HG03575 (cell line): ENCODE measurements around the gene RIPOR3.
"Not testable (repeated sequence)": the region's sequence is repeated elsewhere in the genome, so short reads cannot be mapped to it uniquely, and the experiment has no call there.

Experiments used
- ATAC-seq: cut with Tn5 transposase; IDR thresholded peaks from one replicate; pipeline ENCODE4 v1.9.1; 2021; ENCODE audit not compliant: unreplicated experiment, insufficient number of reproducible peaks, low FRiP score; ENCODE audit errors: extremely low read depth

The RIPOR3 gene

DNA sequence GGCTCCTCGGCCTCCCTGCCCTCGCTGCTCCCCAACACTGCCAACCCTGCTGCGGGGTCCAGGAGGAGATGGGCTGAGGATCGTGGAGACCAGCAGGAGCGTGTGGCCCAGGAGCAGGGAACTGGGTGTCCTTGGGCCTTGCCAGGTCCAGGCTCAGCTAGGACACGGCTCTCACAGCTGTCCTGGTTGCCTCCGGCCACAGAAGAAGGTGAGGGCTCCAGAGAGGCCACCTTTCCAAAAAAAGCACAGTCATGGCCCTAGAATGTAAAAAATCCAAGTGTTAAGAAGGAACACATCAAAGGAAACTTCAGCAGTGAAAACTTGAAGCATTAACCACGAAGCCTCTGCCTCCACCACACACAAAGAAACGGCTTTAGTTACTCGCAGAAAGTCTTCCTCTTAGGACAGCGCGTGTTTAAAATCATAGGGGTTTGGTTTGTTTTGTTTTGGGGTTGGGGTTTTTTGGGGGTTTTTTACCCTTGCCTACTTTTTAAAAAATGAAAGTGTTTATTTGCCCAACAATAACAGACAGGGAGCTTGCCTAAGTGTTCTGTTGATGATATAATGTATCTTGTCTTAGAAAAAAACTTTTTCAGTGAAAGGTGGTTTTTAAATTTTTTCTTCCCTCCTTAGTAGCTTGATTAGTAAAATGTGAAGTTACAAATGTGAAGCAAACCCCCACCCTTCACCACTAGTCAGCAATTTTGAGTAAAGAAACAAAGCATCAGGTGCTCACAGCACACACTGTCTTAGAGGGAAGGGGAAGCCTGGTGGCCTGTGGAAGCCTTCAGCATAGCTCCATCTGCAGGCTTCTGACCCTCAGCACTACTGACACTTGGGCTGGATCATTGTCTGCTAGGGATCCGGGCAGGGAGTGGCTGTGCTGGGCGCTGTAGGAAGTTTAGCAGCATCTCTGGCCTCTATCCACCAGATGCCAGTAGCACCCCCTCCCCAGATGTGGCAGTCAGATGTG, 121.2 kb downstream of the RIPOR3 start:
- no peak for ATAC-seq

DNA sequence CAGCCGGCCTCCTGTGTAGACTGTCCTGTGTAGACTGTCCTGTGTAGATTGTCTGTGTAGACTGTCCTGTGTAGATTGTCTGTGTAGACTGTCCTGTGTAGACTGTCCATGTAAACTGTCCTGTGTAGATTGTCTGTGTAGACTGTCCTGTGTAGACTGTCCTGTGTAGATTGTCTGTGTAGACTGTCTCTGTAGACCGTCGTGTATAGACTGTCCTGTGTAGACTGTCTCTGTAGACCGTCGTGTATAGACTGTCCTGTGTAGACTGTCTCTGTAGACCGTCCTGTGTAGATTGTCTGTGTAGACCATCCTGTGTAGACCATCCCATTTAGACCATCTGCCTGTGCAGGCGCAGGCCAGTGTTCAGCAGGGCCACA, 121.9 kb downstream of the RIPOR3 start:
- not testable (repeated sequence) for ATAC-seq

DNA sequence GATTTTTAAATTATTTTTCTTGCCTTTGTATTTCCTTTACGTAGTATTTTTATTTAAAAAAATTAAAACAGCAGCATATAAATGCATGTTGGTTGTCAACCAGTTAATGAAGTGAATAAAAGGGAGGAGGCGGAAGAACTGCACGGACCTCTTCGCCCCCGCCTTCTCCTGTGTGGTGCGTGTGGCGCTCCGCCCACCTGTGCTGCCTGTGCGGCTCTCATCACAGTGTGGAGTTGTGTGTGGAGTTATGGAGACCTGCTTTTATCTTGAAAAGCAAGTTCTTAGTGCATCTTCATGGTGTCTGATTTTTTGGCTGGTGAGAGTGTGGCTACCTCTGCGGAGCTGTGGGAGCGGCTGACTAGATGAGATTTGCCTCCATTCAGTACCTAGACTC, 122.8 kb downstream of the RIPOR3 start:
- ATAC-seq: no peak

DNA sequence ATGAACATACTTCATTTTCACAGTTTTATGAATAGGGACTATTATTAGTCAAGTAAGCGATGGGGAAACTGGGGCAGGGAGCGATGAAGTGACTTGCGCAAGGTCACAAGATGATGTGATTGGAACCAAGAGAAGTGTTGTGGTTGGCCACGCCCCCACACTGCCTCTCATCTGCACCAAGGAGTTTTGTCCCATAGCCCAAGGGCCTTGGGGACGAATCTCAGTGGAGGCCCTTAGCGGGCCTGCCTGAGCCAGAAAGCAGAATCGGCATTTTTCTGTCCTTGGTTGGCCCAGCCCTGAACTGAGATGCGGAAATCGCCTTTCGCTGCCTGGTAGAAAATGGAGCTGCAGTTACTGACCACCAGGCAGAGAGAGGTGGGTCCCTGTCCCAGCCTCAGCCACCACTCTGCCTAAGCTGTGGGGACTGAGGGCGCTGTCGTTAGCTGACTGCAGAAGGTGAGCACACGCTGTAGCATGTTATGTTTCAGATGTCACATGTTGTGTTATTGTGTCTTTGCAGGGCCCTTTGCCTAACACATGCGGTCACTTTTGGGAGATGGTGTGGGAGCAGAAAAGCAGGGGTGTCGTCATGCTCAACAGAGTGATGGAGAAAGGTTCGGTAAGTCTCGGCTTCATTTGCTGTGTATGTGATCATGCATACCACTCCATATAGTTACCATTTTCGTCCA, 123.3 kb downstream of the RIPOR3 start:
- no peak for ATAC-seq

DNA sequence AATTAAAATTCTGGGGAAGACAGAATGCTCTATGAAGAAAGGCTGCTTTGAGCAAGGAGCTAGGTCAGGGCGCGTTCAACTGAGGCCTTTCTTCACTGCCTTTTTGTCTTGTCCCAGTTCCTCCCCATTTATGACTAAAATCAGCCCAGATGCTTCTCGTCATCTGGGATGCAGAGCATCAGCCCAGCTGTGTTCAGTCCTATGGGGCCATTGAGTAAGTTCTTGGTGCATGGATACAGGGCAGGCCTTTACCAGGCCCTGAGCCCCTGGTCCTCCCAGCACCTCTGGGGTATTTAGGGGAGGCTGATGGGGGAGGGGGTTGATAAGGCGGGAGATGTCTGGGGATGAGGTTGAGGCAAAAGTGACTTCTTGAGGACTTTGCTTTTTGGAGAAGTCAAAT, 125.5 kb downstream of the RIPOR3 start:
- no peak for ATAC-seq

DNA sequence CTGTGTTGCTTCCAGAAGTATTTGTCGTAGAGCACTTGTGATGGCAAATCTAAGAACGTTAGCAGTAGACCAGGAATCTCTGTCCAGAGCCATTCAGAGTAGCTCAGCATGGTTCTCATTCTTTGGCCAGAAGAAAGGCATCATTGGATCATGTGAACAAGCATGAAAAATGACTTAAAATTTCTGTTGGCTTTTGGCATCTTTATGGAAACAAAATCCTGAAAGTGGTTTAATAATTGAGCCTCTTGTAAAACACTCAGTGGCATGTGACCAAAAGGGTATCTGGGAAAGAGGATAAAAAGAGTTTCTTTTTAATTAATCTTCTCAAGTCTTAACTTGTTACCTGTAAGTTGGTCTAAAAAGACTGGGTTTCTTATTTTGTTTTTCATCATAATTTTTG, 126.0 kb downstream of the RIPOR3 start:
- no peak for ATAC-seq

DNA sequence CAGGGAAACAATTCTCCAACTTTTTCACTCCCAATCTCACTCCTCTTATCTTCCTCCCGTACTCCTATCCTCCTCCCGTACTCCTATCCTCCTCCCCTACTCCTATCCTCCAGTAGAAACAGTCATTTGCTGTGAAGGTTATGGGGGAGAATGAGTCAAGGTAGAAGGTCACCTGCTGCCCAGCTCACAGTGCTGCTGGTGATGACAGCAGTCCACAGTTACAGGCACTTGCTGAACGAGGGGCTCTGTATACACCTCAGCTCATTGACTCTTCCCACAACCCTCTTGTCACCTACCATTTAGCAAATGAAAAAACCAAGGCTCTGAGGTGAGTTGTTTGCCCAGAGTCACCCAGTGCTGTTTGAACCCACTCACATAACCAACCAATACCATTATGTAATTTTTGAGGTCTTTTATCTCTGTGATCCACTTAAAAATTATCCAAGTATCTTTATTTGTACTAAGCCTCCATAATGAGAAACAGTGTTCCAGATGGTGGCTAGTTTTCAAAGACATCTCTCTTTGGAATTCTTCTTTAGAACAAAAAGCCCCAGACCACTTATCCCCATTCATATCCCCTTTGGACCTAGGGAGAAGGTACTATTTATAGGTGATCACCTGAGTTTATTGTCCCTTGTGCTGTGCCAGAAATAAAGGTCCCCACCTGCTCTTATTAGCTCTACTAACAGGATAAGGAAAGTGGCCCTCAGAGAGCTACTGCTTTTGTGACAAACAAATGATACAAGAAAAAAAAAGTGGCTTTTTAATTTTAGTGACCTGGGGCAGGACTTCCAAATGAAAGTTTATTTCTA, 128.0 kb downstream of the RIPOR3 start:
- ATAC-seq: no peak

DNA sequence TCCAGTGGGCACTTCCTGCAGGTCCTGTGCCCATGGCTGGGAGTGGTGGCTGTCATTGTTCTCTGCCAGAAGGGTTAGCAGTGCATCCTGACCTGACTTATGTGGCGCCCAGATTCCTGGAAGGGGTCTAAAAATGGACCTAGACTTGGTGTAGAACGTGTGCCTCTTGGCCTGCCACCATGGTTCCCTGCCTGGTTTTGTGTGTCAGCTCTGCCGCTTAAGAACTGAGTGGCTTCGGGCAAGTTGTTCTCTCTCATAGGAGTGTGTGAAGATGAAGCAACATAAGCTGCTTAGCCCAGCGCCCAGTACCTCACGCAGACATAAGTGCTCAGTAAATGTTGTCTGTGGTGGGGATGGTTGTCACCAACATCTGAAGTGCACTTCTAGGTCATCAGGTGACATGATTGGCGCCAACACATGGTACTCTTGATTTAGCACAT, 129.1 kb downstream of the RIPOR3 start:
- ATAC-seq: no peak

DNA sequence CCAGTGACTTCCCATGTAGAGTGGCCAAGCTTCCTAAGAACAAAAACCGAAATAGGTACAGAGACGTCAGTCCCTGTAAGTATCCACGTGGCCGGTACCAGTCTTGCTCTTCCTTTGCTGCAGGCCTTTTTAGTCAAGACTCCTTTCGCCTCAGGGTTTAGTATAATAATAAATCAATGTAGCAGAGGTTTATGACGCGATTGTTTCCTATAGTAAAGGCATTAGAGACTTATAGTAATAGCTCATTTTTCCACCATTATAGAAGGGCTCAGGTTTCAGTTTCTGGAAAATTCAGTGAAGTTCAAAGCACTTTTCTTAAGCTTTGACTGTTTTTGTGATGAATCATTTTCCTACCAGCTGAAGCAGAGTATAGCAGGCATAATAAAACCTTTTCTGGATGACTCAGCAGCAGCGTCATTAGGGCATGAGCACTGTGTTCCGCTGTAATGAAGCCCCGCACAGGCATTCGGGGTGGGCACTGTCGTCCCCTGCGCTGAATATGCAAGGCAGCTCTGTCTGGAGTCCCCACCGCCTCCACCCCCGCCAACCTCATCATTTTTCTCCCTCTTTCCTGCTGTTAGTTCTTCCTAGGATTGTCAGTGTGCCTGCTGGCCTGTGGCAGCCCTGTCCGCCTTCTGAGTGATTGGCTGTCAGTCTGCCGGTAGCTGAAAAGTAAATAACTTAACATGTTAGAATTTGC, 129.8 kb downstream of the RIPOR3 start:
- no peak for ATAC-seq

DNA sequence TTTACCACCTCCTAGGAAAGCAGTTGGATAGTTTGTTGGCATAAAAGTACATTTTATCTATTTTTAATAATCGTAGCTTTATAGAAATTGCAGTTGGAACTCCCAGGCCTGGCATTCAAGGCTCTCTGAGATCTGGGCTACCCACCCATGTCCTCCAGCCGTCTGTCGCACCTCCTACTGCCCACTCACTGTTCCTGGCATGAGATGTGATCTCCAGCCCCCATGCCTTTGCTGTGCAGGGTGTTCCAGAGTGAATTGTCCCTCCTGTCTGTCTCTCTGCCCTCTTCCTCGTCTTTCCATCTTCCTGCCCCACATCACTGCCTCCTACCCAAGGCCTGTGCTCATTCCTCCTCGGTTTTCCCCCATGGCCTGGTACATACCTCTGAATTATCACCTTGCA, 130.5 kb downstream of the RIPOR3 start:
- ATAC-seq: no peak

DNA sequence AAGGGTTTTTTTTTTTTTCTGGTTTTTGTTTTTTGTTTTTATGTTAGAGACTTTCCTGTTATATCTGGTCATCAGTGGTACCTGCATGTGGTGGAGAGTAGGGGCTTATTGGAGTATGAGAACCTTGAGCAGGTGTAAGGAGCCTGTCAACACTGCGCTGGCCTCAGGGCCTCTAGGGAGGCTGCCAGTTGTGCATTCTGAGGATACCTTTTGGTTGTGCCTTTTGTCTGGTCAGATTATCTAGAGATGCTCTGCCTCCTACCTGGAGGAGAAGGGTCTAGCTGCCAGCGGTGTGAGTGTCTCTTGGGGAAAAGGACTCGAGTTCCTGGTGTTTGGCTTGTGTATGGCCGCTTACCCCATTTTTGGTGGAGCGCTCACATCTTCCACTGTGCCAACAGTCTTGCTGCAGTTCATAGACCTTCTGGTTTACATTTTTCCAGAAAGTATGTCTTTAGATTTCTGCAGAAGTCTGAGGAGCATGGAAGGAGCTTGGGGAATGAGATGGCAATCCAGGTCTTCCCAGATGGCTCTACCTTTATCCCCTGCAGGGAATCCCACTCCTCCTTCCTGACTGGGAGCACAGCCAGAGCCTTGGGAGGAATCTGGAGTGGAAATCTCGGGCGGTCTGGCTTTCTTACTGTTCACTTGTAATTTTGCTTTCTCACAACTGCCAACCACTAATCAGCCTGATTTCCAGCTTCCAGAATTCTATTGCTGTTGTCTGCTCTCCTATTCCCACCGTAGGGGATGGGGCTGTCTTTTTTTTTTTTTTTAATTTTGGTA, 131.3 kb downstream of the RIPOR3 start:
- no peak for ATAC-seq

DNA sequence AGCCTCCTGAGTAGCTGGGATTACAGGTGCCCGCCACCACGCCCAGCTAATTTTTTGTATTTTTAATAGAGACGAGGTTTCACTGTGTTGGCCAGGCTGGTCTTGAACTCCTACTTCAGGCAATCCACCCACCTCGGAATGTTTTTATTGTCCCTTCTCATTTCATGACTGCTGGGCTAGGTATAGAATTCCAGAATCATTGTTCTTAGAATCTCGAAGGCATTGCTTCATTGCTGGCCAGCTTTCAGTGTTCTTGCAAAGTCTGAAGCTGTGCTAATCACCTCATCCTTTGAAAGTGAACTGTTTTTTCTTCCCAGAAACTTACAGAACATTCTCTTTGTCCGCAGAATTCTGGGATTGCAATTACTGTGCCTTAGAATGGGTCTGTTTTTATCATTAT, 132.2 kb downstream of the RIPOR3 start:
- no peak for ATAC-seq

DNA sequence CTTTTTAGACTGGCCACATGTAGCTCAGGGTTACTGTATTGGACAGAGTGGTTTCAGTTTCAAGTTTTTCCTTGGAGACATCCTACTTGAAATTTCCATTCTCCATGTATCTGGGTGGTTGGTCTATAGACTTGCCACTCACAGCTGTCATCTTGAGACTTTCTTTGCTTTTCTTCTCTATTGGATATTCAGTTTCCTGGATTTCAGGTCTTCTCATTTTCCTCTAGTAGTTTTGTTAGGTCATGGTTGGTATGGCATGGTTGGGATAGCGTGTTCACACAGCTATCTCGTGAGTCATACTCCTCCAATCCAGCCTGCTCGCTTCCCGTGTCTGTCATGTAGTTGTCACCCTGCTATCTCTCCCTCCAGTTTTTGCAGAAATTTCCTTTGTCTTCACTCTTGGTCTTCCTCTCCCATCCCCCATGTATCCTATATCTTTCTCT, 132.8 kb downstream of the RIPOR3 start:
- ATAC-seq: no peak

DNA sequence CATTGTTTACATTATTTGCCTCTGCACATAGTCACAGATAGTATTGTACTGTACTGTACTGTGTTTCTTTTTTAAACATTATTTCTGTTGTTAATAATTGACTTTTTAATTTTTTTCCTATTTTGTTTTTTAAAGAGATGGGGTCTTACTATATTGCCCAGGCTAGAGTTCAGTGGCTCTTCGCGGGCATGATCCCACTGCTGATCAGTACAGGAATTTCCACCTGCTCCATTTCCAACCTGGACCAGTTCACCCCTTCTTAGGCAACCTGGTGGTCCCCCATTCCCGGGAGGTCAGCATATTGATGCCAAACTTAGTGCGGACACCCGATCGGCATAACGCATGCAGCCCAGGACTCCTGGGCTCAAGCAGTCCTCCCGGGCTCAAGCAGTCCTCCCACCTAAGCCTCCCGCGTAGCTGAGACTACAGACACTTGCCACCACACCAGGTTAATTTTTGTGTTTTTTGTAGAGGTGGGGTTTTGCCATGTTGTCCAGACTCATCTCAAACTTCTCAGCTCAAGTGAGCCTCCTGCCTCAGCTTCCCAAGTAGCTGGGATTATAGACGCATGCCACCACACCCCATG, 133.7 kb downstream of the RIPOR3 start:
- ATAC-seq: no peak

DNA sequence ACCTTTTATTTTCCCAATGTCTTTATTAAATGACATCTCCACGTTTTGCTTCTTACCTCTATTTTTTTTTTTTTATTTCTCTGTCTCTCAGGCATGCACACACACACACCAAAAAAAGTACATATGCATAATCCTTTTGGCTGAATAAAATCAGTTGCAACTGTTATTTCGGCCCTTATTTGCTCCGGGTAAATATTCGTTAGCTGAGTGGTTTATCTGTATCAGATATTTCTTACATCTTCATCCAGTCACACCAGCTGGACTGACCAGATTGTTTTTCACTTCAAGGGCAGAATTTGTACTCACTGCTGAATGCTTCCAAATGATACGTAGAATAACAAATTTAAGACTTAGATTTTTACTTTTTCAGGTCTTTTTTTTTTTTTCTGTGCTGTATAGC, 135.7 kb downstream of the RIPOR3 start:
- no peak for ATAC-seq

DNA sequence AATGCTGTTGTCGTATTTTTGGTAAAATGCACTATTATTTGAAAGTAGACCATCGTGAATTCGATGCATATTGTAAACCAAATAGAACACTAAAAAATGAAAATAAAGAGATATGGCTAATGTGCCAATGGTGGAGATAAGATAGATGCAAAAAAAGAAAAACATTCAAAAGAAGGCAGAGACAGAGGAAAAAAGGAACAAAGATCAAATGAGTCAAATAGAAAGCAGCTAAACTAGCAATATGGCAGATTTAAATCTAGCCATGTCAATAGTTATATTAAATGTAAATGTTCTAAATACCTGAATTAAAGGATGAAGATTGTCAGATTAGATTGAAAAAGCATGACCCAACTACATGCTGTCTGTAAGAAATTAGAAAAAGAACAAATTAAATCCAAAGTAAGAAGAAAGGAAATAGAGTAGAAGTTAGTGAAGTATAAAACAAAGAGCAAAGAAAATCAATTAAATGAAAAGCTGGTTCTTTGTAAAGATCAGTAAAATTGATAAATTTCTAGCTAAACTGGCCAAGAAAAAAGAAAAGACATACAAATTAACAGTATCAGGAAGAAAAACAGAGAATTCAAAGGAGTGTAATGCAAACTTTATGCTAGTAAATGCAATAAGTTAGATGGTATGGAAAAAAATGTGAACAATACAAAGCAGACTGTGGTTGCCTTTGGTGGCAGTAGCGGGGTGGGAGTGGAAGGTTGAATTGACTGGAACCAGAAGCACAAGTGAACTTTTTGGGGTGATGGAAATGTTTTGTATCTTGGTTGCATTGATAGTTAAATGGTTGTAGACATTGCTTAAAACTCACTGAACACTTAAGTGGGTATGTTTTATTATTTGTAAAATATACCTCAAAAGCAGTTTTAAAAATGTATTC, 136.4 kb downstream of the RIPOR3 start:
- no peak for ATAC-seq

DNA sequence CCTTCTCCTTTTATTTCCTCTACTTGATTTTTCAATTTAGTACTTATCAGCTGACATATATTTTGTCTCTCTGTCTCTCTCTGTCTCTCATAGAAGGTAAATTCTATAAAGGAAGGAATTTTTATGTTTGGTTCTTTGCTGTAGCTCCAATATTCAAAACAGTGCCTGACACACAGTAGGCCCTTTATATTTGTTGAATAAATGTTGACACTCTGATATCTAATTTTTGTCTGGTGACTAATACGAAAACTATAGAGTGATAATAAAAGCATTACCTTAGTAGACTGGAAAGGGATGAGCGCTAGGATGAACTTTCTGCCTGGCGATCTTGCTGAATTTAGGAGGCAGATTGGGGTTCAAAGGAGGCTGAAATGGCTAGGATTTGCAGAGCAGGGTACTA, 138.4 kb downstream of the RIPOR3 start:
- no peak for ATAC-seq
